Smooth muscle cell (in vitro differentiated cells): ENCODE measurements around the gene GNAT1. TPM values are rescaled to one million over a fixed set of nuclear protein-coding genes. Genes with fewer than 3 reads are reported as not detected.

Source experiments
- DNase-seq: peaks from one replicate; lab custom pipeline; 2025; ENCODE audit not compliant: unreplicated experiment; lab: John Stamatoyannopoulos, UW
- H2AFZ ChIP-seq: fragments of 200-600 bp; sonication (generic); 2 replicates; pipeline ENCODE4 v1.6.0; 2016; ENCODE audit warnings: antibody characterized with exemption, low read depth, mild to moderate bottlenecking
- H3F3A ChIP-seq: fragments of 200-600 bp; sonication (generic); 2 replicates; pipeline ENCODE4 v1.6.0; 2017; ENCODE audit warnings: antibody characterized with exemption, low read depth
- H3K27ac ChIP-seq: fragments of 200-600 bp; sonication (generic); 2 replicates; pipeline ENCODE4 v1.5.1; 2016; ENCODE audit warnings: low read depth, mild to moderate bottlenecking
- H3K27me3 ChIP-seq: fragments of 200-600 bp; sonication (generic); 2 replicates; pipeline ENCODE4 v1.6.1; 2016; ENCODE audit warnings: low read depth, mild to moderate bottlenecking
- H3K36me3 ChIP-seq: fragments of 200-600 bp; sonication (generic); 2 replicates; pipeline ENCODE4 v1.5.1; 2016; ENCODE audit warnings: low read depth
- H3K4me1 ChIP-seq: fragments of 200-600 bp; sonication (generic); 2 replicates; pipeline ENCODE4 v1.5.1; 2016; ENCODE audit warnings: low read depth
- H3K4me2 ChIP-seq: fragments of 200-600 bp; sonication (generic); 2 replicates; pipeline ENCODE4 v1.6.0; 2016; ENCODE audit warnings: mild to moderate bottlenecking
- H3K4me3 ChIP-seq: fragments of 200-600 bp; sonication (generic); 2 replicates; pipeline ENCODE4 v1.5.1; 2016; ENCODE audit warnings: mild to moderate bottlenecking
- H3K79me2 ChIP-seq: fragments of 200-600 bp; sonication (generic); 2 replicates; pipeline ENCODE4 v1.6.0; 2016; ENCODE audit warnings: low read depth, mild to moderate bottlenecking
- H3K9ac ChIP-seq: fragments of 200-600 bp; sonication (generic); 2 replicates; pipeline ENCODE4 v1.6.0; 2016; ENCODE audit warnings: low read depth
- H3K9me3 ChIP-seq: fragments of 200-600 bp; sonication (generic); replicated peaks from 2 replicates; pipeline ENCODE4 v1.5.1; 2016; ENCODE audit warnings: low read depth
- H4K20me1 ChIP-seq: fragments of 200-600 bp; sonication (generic); 2 replicates; pipeline ENCODE4 v1.6.0; 2016; ENCODE audit warnings: low read depth
- CTCF ChIP-seq: fragments of 200-600 bp; sonication (generic); IDR thresholded peaks from 2 replicates; pipeline ENCODE4 v1.5.1; 2017; ENCODE audit warnings: borderline replicate concordance, mild to moderate bottlenecking, antibody characterized with exemption; ENCODE audit not compliant: insufficient read depth, poor library complexity, severe bottlenecking
- WGBS: methylation state at CpG from one replicate; pipeline ENCODE4 v1.1.7; 2016; ENCODE audit warnings: low lambda C conversion rate; 5-methylcytosine and 5-hydroxymethylcytosine counted together
- polyA plus RNA-seq: library from polyadenylated mRNA; unstranded; fragments of >200 nt; fragmentation: Nextera tagmentation; extraction: Ambion mirVana; gene quantifications from 2 replicates; pipeline ENCODE4 v1.2.1, GENCODE V29; 2016
- total RNA-seq: library from RNA; depleted of rRNA; stranded (reverse); fragments of >200 nt; gene quantifications from 2 replicates; pipeline ENCODE4 v1.2.3, GENCODE V29; 2014

The GNAT1 gene
- total and polyA plus RNA-seq, 2 experiments from 2014 or later = not detected

DNA sequence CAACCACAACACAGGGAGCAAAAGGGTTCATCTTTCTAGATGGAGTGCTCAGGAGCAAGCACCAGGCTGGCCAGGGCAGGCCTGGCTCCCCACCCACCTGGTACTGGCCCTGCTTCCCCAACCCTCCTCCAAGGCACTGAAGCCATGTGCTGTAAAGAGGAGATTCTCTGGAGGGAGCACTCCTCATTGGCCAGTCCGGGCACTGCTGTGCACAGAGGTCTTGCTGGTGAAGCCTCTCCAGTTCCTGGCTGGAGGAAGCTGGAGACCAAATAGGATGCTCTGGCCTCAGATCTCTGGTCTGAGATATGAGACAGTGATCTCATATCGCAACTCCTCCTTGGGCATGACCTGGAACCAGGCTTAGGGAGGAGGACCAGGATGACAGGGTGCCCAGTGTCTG, 44.0 kb upstream of the GNAT1 start:
- no peaks in the 10 kb centered on the region for H3K79me2 ChIP-seq
- no peaks in the 10 kb centered on the region for H4K20me1 ChIP-seq
- no peak overlapping the region for H2AFZ ChIP-seq
- H3K4me3 ChIP-seq = no peak overlapping the region
- no peak overlapping the region for H3K9ac ChIP-seq
- H3K27me3 ChIP-seq = no peaks in the 10 kb centered on the region
- WGBS = 72% methylated on average over 2 of the region's 2 CpGs
- H3K27ac ChIP-seq = no peak overlapping the region
- no peaks in the 10 kb centered on the region for H3F3A ChIP-seq
- H3K9me3 ChIP-seq = no peaks in the 10 kb centered on the region
- TF ChIP-seq CTCF = no peak
- DNase-seq = no peak
- H3K4me1 ChIP-seq = peaks cover 7% of the 10 kb centered on the region
- no peaks in the 10 kb centered on the region for H3K36me3 ChIP-seq
- no peak overlapping the region for H3K4me2 ChIP-seq

DNA sequence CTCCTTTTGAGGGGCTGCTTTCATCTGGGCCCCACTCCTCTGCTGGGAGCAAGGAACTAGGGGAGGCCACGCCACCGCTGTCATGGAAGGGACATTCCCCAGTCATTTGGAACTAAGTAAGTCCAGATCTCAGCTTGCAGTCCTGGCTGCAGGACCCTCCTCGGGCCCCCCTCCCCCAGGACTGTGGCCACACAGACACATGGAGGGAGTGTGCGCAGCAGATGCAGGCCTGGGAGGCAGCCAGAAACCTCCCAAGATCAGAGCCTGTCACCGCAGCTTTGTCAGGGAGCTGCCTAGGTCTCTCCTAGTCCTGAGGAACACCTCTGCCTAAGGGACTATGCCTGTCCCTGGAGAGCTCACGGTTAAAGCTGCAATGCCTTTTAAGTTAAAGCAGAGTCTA, 43.5 kb upstream of the GNAT1 start:
- Histone ChIP-seq H3K4me3 (no peak overlapping the region), H3K9ac (no peak overlapping the region), H2AFZ (no peak overlapping the region), H4K20me1 (no peaks in the 10 kb centered on the region), H3K36me3 (no peaks in the 10 kb centered on the region), H3K4me1 (peaks cover 7% of the 10 kb centered on the region), H3K79me2 (no peaks in the 10 kb centered on the region), H3F3A (no peaks in the 10 kb centered on the region), H3K9me3 (no peaks in the 10 kb centered on the region), H3K27me3 (no peaks in the 10 kb centered on the region), H3K27ac (no peak overlapping the region), H3K4me2 (no peak overlapping the region)
- DNase-seq = no peak
- 51% methylated on average over 6 of the region's 6 CpGs for WGBS
- TF ChIP-seq CTCF = no peak

GRCh38 chr3:50150404-50150750, 41.0 kb upstream of the GNAT1 start:
- H2AFZ ChIP-seq = no peak overlapping the region
- H3K79me2 ChIP-seq = no peaks in the 10 kb centered on the region
- peaks cover 7% of the 10 kb centered on the region for H3K4me1 ChIP-seq
- H3K36me3 ChIP-seq = no peaks in the 10 kb centered on the region
- no peaks in the 10 kb centered on the region for H3F3A ChIP-seq
- H3K27me3 ChIP-seq = peaks cover 13% of the 10 kb centered on the region
- no peak overlapping the region for H3K27ac ChIP-seq
- no peaks in the 10 kb centered on the region for H4K20me1 ChIP-seq
- H3K4me2 ChIP-seq = no peak overlapping the region
- 68% methylated on average over 1 of the region's 1 CpG for WGBS
- no peak for DNase-seq
- TF ChIP-seq CTCF = no peak
- H3K9me3 ChIP-seq = no peaks in the 10 kb centered on the region
- no peak overlapping the region for H3K9ac ChIP-seq
- no peak overlapping the region for H3K4me3 ChIP-seq

GRCh38 chr3:50150863-50151686, 40.3 kb upstream of the GNAT1 start:
- H3K27ac ChIP-seq = no peak overlapping the region
- no peaks in the 10 kb centered on the region for H3K9me3 ChIP-seq
- DNase-seq = no peak
- no peak overlapping the region for H2AFZ ChIP-seq
- H4K20me1 ChIP-seq = peaks cover 5% of the 10 kb centered on the region
- 74% methylated on average over 12 of the region's 18 CpGs for WGBS
- no peak overlapping the region for H3K4me3 ChIP-seq
- H3K36me3 ChIP-seq = no peaks in the 10 kb centered on the region
- H3K27me3 ChIP-seq = peaks cover 20% of the 10 kb centered on the region
- H3K4me1 ChIP-seq = peaks cover 12% of the 10 kb centered on the region
- H3K4me2 ChIP-seq = no peak overlapping the region
- no peaks in the 10 kb centered on the region for H3F3A ChIP-seq
- no peak for TF ChIP-seq CTCF
- no peak overlapping the region for H3K9ac ChIP-seq
- no peaks in the 10 kb centered on the region for H3K79me2 ChIP-seq
